Body of pancreas (tissue), 4 donors: ENCODE data around the gene VWC2L. TPM values are rescaled to one million over a fixed set of nuclear protein-coding genes. Genes with fewer than 3 reads are reported as not detected.

Experiments
- ATAC-seq: fragments of 150-250 bp; one replicate; pipeline ENCODE4 v1.9.1; 2016
- DNase-seq, 4 donors: peaks; one replicate each; pipeline ENCODE4 v3.0.0-alpha.2; 2019
- H3K27ac ChIP-seq, 4 donors: fragments of 200-600 bp; sonication (generic); 1 replicate in 3 of 4; 2 replicates in 1 of 4; pipeline versions ENCODE4 v1.5.1 to v1.6.1; 2016 to 2019; ENCODE audit warnings: mild to moderate bottlenecking in 1 of 4, mixed read lengths in 1 of 4, moderate library complexity in 1 of 4
- H3K27me3 ChIP-seq, 2 donors: fragments of 200-600 bp; sonication (generic); one replicate each; pipeline ENCODE4 v1.6.0; 2016; ENCODE audit warnings: mild to moderate bottlenecking in 1 of 2
- H3K36me3 ChIP-seq, 2 donors: fragments of 200-600 bp; sonication (generic); replicated peaks in 1 of 2; 2 replicates each; pipeline ENCODE4 v1.5.1; 2016; ENCODE audit warnings: low read depth in 2 of 2; ENCODE audit not compliant: insufficient read depth in 1 of 2
- H3K4me1 ChIP-seq: fragments of 200-600 bp; sonication (generic); one replicate; pipeline ENCODE4 v1.6.0; 2016
- H3K4me3 ChIP-seq, 2 donors: fragments of 200-600 bp; sonication (generic); 1 replicate in 1 of 2; 2 replicates in 1 of 2; pipeline ENCODE4 v1.5.1; 2016 to 2019
- H3K9me3 ChIP-seq, 3 donors: fragments of 200-600 bp; sonication (generic); 1 replicate in 2 of 3; 2 replicates in 1 of 3; pipeline ENCODE4 v1.5.1; 2016
- POLR2A ChIP-seq, 3 donors: fragments of 450-650 bp; IDR thresholded peaks; one replicate each; pipeline ENCODE4 v1.6.1; 2016; ENCODE audit warnings: antibody characterized with exemption in 3 of 3, mild to moderate bottlenecking in 2 of 3
- WGBS, 2 donors: methylation state at CpG; one replicate each; pipeline ENCODE4 v1.1.5; 2017; 5-methylcytosine and 5-hydroxymethylcytosine counted together
- intact Hi-C: fragments of 100-400 bp; cut with DNase I; formaldehyde crosslinking; loops from one replicate; pipeline ENCODE4 v1.15.1; 2023
- total RNA-seq, 2 donors: library from RNA; depleted of rRNA; stranded (reverse); fragments of >200 nt; gene quantifications; one replicate each; pipeline ENCODE4 v1.1.0, GENCODE V29; 2016
- TF ChIP-seq, protein P1 (sequence below), 7 experiments: fragments of 450-650 bp in 4 of 7; fragments of 200-600 bp in 3 of 7; sonication (generic) in 3 of 7; IDR thresholded peaks; one replicate each; pipeline ENCODE4 v1.5.1; 2016 to 2019; ENCODE audit warnings: antibody characterized with exemption in 7 of 7

The VWC2L gene
- total RNA-seq, 2 donors from 2014 or later = not detected

DNA sequence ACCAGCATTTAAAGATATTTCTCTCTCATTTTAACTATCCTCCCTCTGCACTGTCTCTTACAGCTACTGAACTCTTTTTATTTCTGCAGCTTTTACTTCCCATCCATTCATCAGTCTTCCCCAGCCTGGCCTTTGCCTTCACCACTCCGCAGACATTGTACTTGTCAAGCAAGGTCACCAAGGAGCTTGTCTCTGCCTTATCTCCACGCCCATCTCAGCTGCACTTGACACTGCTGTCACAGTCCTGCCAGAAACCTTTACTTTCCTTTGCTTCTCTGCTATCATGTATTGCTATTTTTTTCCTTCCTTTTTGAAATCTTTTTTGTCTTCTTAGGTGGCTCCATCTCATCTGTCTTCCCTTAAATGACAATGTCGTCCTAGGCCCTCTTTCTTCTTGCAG is 147.0 kb downstream of the VWC2L start:
- WGBS, 2 donors = 51 to 55% methylated on average over 3 of the region's 3 CpGs
- no peaks in the 10 kb centered on the region for H3K4me1 ChIP-seq
- H3K4me3 ChIP-seq = no peak overlapping the region
- H3K27me3 ChIP-seq = no peaks in the 10 kb centered on the region
- H3K9me3 ChIP-seq = no peaks in the 10 kb centered on the region
- intact Hi-C loops = no loop called here
- TF ChIP-seq, protein P1, sequence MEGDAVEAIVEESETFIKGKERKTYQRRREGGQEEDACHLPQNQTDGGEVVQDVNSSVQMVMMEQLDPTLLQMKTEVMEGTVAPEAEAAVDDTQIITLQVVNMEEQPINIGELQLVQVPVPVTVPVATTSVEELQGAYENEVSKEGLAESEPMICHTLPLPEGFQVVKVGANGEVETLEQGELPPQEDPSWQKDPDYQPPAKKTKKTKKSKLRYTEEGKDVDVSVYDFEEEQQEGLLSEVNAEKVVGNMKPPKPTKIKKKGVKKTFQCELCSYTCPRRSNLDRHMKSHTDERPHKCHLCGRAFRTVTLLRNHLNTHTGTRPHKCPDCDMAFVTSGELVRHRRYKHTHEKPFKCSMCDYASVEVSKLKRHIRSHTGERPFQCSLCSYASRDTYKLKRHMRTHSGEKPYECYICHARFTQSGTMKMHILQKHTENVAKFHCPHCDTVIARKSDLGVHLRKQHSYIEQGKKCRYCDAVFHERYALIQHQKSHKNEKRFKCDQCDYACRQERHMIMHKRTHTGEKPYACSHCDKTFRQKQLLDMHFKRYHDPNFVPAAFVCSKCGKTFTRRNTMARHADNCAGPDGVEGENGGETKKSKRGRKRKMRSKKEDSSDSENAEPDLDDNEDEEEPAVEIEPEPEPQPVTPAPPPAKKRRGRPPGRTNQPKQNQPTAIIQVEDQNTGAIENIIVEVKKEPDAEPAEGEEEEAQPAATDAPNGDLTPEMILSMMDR (IDR thresholded peaks at IDR 0.05) = no peak
- TF ChIP-seq POLR2A (IDR thresholded peaks at IDR 0.05) = no peak
- H3K27ac ChIP-seq = no peak overlapping the region
- DNase-seq (no peak), ATAC-seq (no peak)
- H3K36me3 ChIP-seq = no peaks in the 10 kb centered on the region

DNA sequence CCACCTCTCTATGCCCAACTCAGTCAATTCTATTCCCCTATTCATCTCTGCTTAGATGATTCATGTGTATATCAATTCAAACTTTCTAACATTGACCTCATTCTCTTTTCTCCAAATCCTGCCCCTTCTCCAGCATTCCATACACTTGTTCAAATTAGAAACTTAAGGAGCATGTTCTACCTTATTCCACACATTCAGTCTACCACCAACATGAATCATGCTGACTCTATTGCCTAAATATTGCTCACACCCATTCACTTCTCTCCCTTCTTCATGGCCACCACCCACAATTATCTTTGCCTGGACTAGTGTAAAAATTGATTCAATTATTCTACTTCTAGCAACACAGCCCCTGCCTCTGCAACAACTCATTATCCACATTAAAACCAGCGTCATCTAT is 147.5 kb downstream of the VWC2L start:
- TF ChIP-seq POLR2A (IDR thresholded peaks at IDR 0.05) = no peak
- TF ChIP-seq, protein P1 (IDR thresholded peaks at IDR 0.05) = no peak
- intact Hi-C loops = no loop called here
- Histone ChIP-seq H3K4me1 (no peaks in the 10 kb centered on the region), H3K27ac (no peak overlapping the region), H3K36me3 (no peaks in the 10 kb centered on the region), H3K27me3 (no peaks in the 10 kb centered on the region), H3K9me3 (no peaks in the 10 kb centered on the region), H3K4me3 (no peak overlapping the region)
- DNase-seq (no peak), ATAC-seq (no peak)
- 67 to 81% methylated on average over 1 of the region's 1 CpG for WGBS, 2 donors

DNA sequence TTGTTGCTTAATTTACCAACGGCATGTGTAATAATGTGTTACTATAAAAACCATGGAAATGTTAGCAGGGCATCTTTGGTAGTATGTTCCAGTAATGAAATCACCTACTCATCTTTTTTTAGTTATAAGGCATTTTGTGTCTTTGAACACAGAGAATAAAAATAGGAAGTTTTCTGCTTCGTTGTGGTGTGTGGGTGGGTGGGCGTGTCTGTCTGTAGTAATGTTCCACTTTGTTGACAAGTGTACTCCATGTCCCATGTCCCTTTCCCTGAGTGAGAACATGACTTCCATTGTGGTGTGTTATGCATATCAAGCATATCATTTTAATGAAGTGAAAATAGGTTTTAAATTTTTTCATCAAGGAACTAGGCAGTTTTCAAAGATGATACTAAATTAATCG is 149.3 kb downstream of the VWC2L start:
- TF ChIP-seq POLR2A (IDR thresholded peaks at IDR 0.05) = no peak
- TF ChIP-seq, protein P1 (IDR thresholded peaks at IDR 0.05) = no peak
- H3K4me3 ChIP-seq = no peak overlapping the region
- no peaks in the 10 kb centered on the region for H3K36me3 ChIP-seq
- DNase-seq (no peak), ATAC-seq (no peak)
- H3K9me3 ChIP-seq = peaks cover 0 to 5% (median 0%) of the 10 kb centered on the region in 3 donors
- intact Hi-C loops = no loop called here
- no peaks in the 10 kb centered on the region for H3K27me3 ChIP-seq
- H3K4me1 ChIP-seq = no peaks in the 10 kb centered on the region
- no peak overlapping the region for H3K27ac ChIP-seq
- WGBS, 2 donors = 51 to 67% methylated on average over 4 of the region's 4 CpGs

DNA sequence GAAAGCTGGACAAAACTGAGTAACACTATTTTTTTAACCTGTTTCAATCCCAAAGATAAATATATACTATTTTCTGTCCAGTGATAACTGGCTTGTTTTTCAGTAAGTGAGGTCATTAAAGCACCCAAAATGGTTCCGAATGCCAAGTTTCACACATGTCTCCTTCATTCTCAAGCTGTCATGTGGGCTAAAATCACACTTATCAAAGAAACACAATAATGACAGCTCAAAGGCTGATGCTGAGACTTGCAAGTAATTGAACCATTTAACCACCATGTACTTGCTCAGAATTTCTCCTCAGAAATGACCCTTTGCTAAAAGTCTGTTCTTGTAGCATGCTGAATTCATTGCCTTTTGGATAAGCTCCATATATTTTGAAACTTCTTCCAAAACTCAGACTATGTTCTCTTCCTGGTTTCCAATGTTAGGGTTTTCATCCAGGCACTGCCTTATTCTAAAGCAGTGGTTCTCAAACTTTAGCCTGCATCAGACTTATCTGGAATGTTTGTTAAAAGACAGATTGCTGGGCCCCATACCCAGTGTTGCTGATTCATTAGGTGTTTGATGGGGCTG is 149.8 kb downstream of the VWC2L start:
- no peak overlapping the region for H3K4me3 ChIP-seq
- H3K4me1 ChIP-seq = no peaks in the 10 kb centered on the region
- H3K27ac ChIP-seq = no peak overlapping the region
- no peak for TF ChIP-seq POLR2A (IDR thresholded peaks at IDR 0.05)
- TF ChIP-seq, protein P1 (IDR thresholded peaks at IDR 0.05) = no peak
- WGBS, 2 donors = 75 to 76% methylated on average over 1 of the region's 1 CpG
- no peaks in the 10 kb centered on the region for H3K27me3 ChIP-seq
- intact Hi-C loops = no loop called here
- no peak for ATAC-seq
- H3K9me3 ChIP-seq = peaks cover 0 to 5% (median 0%) of the 10 kb centered on the region in 3 donors
- DNase-seq = no peak
- H3K36me3 ChIP-seq = no peaks in the 10 kb centered on the region

DNA sequence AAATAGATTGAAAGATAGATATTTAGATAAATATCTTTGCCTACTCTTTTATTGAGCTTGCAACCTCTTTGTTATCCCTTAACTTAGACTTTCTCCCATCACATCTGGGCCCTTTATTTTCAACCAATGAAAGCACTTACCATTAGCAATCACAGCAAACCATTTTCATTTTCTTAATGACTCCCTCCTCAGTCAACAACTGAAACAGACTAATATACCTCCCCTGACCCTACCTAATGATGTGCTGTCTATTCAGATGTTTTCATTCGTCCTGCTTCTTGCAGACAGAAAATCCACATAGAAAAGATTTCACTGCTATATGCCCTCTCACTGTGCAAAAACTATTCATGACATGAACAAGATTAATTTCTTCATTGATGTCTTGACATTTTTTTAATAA is 154.4 kb downstream of the VWC2L start:
- DNase-seq (no peak), ATAC-seq (no peak)
- Histone ChIP-seq H3K27me3 (no peaks in the 10 kb centered on the region), H3K4me1 (no peaks in the 10 kb centered on the region), H3K36me3 (no peaks in the 10 kb centered on the region), H3K27ac (no peak overlapping the region), H3K9me3 (peaks cover 0 to 5% (median 0%) of the 10 kb centered on the region in 3 donors), H3K4me3 (no peak overlapping the region)
- intact Hi-C loops = no loop called here
- WGBS, 2 donors = 28 to 52% methylated on average over 1 of the region's 1 CpG
- TF ChIP-seq, protein P1 (IDR thresholded peaks at IDR 0.05) = no peak
- no peak for TF ChIP-seq POLR2A (IDR thresholded peaks at IDR 0.05)
